Posterior vena cava (tissue), 2 donors: ENCODE results near the gene MON1A. TPM values are rescaled to one million over a fixed set of nuclear protein-coding genes. Genes with fewer than 3 reads are reported as not detected.
"Not testable (repeated sequence)": the region's sequence is repeated elsewhere in the genome, so short reads cannot be mapped to it uniquely, and the experiment has no call there.

ENCODE experiments used
- DNase-seq: peaks from one replicate; pipeline ENCODE4 v3.0.0-alpha.2; 2020; ENCODE audit warnings: low spot score
- intact Hi-C, 2 donors: fragments of 100-400 bp; cut with DNase I; formaldehyde crosslinking; loops; one replicate each; pipeline versions ENCODE4 v1.14.1 to v1.14.2; 2022 to 2023
- long read RNA-seq, 2 donors: library from polyadenylated mRNA; unstranded; transcript quantifications; one replicate each; pipeline ENCODE4 v2.0.0, GENCODE V29; 2020 to 2021
- total RNA-seq, 2 donors: library from RNA; stranded (reverse); fragmentation: NEBNext Ultra II Directional; extraction: Animal tissue kit (Norgen Biotek cat#: 25700); gene quantifications; one replicate each; pipeline ENCODE4 v1.2.1, GENCODE V29; 2021
- donor health status: DM: yes; HTN: yes; CAD: no.
- donor health status: DM: yes; HTN: yes; CAD: no.

MON1A gene
- total RNA-seq, result 1 to 10 TPM; 7.6 to 9.3 TPM
- long read RNA-seq, donor 1, partial matches to known transcripts, result 0 of 8 reads
- long read RNA-seq, donor 1, other reads (novel, unspliced or antisense), result 0 of 8 reads
- long read RNA-seq, donor 2, transcript MON1A-203 (5 exons, 1,617 nt), result minor isoform, 6 of 31 reads
- long read RNA-seq, donor 2, transcript MON1A-201 (6 exons, 2,370 nt), result major isoform, 21 of 31 reads
- long read RNA-seq, donor 2, partial matches to known transcripts, result 3 of 31 reads
- long read RNA-seq, donor 2, other reads (novel, unspliced or antisense), result 0 of 31 reads

GRCh38 chr3:49929291-49930167, at the start of gene MON1A:
MON1A (minus strand) TSS chr3:49929811; CDS start chr3:49913346, 16,465 bp downstream.
- DNase-seq, result peak; percentile 99
- intact Hi-C loops, result loop anchor here in 1 of 2 donors (10.0 kb wide), 1 partner anchor 1355 kb away; no protein-coding TSS in a partner anchor

GRCh38 chr3:49976942-49977341, 47.3 kb upstream of the MON1A start:
- intact Hi-C loops, result no loop called here
- DNase-seq, result no peak

- no peak for DNase-seq
- intact Hi-C loops, result no loop called here
Observed at GRCh38 chr3:49972656-49973055, 43.0 kb upstream of the MON1A start.

- intact Hi-C loops, result no loop called here
Observed at GRCh38 chr3:49968346-49968745, 38.7 kb upstream of the MON1A start.

GRCh38 chr3:49967291-49967690, 37.7 kb upstream of the MON1A start:
- intact Hi-C loops, result no loop called here
- DNase-seq, result no peak

More at GRCh38 chr3:49968346-49968745, 38.7 kb upstream of the MON1A start:
- no peak for DNase-seq

- DNase-seq, result no peak
- intact Hi-C loops, result no loop called here
Observed at GRCh38 chr3:49966233-49966942, 36.8 kb upstream of the MON1A start.

GRCh38 chr3:49955636-49956035, 26.0 kb upstream of the MON1A start:
- DNase-seq, result no peak

GRCh38 chr3:49952924-49953323, 23.3 kb upstream of the MON1A start:
- DNase-seq, result no peak
- intact Hi-C loops, result no loop called here

More at GRCh38 chr3:49955636-49956035, 26.0 kb upstream of the MON1A start:
- intact Hi-C loops, result no loop called here

GRCh38 chr3:49942651-49943050, 13.0 kb upstream of the MON1A start:
- intact Hi-C loops, result no loop called here
- DNase-seq, result no peak

GRCh38 chr3:49940667-49941249, 11.1 kb upstream of the MON1A start:
- intact Hi-C loops, result no loop called here
- no peak for DNase-seq

- intact Hi-C loops, result loop anchor here in 1 of 2 donors (10.0 kb wide), 1 partner anchor 1345 kb away; no protein-coding TSS in a partner anchor
- peak; percentile 99 for DNase-seq
Observed at GRCh38 chr3:49939858-49940666, 10.5 kb upstream of the MON1A start, which contains the start of gene RBM6. RBM6 (plus strand) TSS chr3:49940150; CDS start chr3:49962642, 22,492 bp downstream.

- intact Hi-C loops, result loop anchor here in 1 of 2 donors (10.0 kb wide), 1 partner anchor 1348 kb away; no protein-coding TSS in a partner anchor
- no peak for DNase-seq
Observed at GRCh38 chr3:49937090-49937489, 7.5 kb upstream of the MON1A start.

GRCh38 chr3:49932281-49932680, 2.7 kb upstream of the MON1A start:
- not testable (repeated sequence) for DNase-seq
- intact Hi-C loops, result loop anchor here in 1 of 2 donors (10.0 kb wide), 1 partner anchor 1353 kb away; no protein-coding TSS in a partner anchor

GRCh38 chr3:49930922-49931321, 1.3 kb upstream of the MON1A start:
- intact Hi-C loops, result loop anchor here in 1 of 2 donors (10.0 kb wide), 1 partner anchor 1354 kb away; no protein-coding TSS in a partner anchor
- no peak for DNase-seq

- intact Hi-C loops, result loop anchor here in 1 of 2 donors (10.0 kb wide), 1 partner anchor 1355 kb away; no protein-coding TSS in a partner anchor
- no peak for DNase-seq
Observed at GRCh38 chr3:49930168-49930690, 618 bp upstream of the MON1A start.

GRCh38 chr3:49928481-49929017, 1.1 kb downstream of the MON1A start:
- DNase-seq, result no peak
- intact Hi-C loops, result no loop called here

- intact Hi-C loops, result no loop called here
- DNase-seq, result no peak
Observed at GRCh38 chr3:49927798-49928197, 1.8 kb downstream of the MON1A start.
